Stimulated activated CD4-positive, alpha-beta T cell treated with anti-CD3 and anti-CD28 coated beads, Interleukin-1b, Interleukin-23, amount 100 ng/mL, for 48 hours (primary cell): Measurements from ENCODE around the gene KLHL33.
"Not testable (repeated sequence)": the region's sequence is repeated elsewhere in the genome, so short reads cannot be mapped to it uniquely, and the experiment has no call there.

Experiments
- DNase-seq: peaks from one replicate; pipeline ENCODE4 v3.0.0-alpha.2; 2020

Gene KLHL33

DNA sequence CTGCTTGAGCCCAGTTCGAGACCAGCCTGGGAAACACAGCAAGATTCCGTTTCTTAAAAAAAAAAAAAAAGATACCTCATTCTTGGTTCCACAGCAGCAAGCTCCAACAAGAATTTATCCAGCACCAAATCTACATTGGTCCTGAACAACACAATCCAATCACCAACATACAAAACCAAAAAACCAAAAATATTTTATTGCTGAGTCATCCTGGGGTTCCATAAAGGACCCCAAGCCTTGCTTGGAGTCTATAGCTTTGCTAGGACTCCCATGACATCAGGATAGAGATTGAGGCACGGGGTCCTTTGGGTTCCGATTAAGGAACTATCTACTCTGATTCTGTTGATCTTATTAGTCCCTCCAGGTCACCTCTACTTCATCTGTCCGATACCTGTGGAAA, 10.9 kb upstream of the KLHL33 start:
- DNase-seq = no peak

DNA sequence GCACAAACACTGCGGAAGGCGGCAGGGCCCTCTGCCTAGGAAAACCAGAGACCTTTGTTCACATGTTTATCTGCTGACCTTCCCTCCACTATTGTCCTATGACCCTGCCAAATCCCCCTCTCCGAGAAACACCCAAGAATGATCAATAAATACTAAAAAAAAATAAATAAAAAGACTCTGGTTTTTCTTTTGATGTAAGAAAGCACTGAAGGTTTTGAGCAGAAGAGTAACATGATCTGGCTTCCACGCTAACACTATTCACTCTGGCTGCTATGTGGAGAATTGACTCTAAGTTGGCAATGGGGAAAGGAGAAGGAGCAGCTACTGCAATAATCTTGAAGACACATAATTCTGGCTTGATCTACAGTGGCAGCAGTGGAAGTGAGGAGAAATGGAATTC, 7.7 kb upstream of the KLHL33 start:
- not testable (repeated sequence) for DNase-seq

DNA sequence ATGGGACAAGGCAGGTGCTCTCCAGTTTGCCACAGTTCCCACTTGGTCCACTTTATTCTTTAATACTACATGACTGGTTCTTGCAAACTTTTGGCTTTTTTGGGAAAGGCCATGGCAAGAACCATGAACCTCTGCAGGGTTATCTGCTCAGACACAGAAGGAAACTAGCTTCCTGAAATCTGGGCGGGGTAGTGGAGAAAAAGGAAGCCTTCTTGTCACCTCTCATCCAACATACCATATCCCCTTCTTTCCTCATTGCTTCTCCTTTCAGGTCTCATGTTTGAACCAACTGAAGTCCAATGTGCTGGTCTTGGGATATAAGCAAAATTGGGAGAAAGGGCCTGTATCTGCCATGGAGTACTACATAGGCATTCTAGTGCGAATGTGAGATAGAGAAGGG, 5.5 kb upstream of the KLHL33 start:
- no peak for DNase-seq

DNA sequence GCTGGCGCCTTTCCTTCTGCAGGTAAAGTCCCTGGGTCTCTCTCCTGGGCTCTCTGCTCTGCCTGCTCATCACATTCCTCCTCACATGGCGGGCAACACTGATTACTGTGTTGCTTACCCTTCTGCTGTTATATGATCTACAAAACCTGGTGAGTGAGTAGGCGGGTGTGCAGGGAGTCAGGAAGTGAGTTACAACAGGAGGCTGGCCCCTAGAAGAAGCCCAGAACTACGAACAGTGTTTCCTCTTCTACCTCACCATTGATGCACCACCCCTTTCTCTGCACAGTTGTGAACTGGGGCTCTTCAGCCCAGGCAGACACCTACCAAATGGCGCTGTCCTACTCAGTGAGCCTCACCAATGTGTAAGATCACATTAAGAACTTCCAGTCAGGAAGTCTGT, 4.9 kb upstream of the KLHL33 start:
- DNase-seq = peak; percentile 28

DNA sequence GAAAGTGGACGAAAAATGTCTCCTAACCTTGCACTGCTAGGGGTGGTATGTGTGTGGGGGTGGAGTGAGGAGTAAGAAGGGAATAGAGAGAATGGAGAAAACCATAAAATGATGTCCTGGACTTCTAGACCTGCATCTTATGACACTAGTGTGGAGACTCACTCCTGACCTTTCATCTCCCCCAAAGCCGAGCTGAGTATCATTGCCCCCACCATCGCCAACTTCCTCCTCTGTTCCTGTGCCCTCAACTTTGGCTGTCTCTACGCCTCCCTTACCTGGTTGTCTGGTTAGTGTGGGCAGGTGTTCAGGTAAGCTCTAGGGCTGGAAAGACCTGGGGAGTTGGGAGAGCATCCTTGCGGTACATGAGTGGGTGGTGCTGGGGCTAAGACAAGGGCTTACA, 4.5 kb upstream of the KLHL33 start:
- DNase-seq = no peak

DNA sequence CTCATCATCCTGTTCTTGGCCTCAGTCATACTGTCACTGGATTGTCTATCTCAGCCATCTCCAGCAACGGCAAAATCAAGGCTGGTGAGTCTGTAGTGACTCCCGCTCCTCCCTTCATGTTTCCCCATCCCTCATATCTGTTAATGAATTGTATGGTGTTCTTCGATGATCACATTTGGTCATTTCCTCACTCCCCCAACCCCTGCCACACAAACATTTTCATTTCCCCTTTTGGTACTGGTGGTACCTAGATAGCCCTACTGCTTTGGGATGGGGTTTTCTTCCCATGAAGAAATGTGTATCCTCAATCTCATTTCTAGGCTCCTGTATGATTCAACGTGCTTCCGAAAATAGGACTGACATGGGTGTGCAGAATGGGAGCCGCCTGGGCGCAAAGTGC, 2.7 kb upstream of the KLHL33 start:
- no peak for DNase-seq

DNA sequence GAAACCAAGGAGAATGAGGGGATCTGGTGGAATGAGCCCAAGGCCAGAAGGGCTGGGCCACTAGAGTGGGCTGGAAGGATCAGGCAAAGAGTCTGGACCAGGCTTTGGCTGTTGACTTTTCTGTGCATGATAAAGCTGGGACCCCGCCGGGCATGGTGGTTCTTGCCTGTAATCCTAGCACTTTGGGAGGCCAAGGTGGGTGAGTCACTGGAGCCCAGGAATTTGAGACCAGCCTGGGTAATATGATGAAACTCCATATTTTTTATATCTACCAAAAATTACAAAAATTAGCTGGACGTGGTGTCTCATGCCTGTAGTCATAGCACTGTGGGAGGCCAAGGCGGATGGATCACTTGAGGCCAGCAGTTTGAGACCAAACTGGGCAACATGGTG, 393 bp upstream of the KLHL33 start:
- no peak for DNase-seq

DNA sequence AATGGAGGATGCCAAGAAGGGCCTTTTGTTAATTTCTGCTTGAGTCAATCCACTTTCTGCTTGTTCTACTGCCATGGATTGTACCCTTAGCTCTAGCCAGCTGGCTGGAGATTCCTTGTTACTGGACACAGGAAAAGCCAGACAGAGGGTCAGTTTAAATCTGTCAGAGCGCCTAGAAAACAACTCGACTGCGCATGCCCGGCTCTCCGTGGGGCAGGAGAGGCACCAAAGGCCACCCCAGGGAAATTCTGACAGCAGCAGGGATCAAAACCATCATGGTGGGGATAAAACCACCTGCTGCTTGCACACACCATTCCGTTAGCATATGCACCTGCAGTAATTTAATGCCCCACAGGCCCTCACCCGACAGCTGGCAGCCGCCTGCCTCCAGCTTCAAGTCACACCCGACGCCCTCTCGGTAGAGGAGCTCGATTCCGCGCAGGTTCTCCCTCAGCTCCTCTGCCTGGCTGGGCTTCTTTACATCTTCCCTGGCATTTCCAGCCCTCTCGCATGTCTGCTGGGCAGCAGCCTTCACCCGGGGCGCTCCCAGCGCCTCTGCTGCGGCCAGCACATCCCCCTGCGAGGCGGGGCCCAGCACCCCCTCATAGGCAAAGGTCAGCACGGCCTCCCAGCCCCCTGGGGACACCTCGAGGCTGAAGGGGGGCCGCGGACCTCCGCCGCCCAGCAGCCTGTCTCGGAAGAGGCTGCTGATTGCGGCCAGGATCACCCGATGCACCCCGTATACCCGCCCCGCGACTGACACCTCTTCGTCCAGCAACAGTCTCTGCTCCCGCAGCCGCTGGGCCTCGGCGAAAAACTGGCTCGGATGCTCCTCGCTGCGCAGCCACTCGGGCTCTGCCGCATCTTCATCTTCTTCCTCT, 1.0 kb downstream of the KLHL33 start:
- DNase-seq = no peak

DNA sequence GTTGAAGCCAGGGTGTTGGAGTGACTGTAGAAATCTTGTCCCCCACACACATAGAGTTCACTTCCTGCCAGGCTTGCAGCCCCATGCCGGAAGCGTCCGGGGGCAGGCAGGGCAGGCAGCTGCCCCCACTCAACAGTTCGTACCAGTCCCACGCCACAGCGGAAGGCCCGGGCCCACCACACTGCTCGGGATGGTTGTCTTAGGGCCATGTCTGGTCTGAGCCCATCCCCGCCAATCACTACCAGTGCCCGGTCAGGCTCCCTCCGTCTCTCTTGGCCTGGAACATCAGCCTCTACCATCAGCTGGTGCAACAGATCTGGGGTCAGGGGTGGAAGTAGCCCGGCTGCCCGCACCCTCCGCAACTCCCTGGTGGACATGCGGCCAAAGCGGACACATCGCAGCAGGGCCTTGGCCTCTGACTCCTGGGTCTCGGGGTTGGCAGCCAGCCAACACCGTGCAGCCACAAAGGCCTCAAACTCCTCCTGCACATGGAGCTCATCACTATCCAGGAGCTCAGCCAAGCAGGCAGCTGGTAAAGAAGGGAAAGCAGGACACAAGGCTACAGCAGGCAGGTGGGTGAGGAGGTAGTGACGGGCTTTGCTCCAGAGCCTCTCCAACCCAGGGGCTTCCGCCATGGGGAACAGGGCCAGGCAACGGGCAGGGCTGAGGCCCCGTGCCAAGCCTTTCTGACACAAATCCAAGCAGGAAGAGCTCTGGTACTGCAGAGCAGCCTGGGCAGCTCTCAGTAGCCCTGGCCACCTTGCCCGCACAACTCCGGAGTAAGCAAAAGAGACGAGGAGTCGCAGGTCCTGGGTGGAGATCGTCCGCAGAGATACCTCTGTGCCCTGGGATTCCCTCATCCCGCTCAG, 5.9 kb downstream of the KLHL33 start:
- DNase-seq = no peak

DNA sequence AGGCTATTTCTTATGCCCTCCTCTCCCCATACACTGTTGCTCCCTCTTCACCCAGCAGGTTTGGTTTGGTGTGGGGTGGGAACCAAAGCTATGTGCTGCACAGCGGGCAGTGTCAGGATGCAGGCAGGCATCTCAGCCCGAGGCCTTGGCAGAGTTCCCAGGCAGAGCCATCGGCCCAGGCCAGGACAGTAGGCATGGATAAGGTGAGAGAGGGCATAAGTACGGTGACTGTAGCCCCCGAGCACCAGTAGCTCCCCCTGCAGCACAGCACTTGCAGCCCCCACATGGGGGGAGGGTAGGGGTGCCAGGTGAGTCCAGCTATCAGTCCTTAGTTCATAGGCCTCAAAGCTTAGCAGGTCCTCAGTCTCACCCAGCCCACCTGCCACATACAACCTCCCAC, 7.2 kb downstream of the KLHL33 start:
- DNase-seq = no peak

DNA sequence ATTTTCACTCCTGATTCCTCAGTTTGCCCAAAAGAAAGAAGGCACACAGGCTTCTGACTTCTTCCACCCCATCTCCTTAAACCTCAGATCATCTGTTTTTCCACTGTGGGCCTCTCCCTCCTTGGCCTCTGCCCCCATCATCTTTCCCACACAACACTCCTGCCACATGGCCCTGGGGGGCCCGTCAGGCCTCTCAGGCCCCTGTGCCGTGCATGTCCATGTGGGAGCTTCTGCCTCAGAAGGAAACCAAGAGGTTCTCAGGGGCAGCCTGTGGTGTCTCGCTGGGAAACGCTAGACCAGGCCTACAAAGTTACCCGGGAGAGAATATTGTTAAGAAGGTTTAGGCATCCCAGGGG, 8.0 kb downstream of the KLHL33 start:
- no peak for DNase-seq

DNA sequence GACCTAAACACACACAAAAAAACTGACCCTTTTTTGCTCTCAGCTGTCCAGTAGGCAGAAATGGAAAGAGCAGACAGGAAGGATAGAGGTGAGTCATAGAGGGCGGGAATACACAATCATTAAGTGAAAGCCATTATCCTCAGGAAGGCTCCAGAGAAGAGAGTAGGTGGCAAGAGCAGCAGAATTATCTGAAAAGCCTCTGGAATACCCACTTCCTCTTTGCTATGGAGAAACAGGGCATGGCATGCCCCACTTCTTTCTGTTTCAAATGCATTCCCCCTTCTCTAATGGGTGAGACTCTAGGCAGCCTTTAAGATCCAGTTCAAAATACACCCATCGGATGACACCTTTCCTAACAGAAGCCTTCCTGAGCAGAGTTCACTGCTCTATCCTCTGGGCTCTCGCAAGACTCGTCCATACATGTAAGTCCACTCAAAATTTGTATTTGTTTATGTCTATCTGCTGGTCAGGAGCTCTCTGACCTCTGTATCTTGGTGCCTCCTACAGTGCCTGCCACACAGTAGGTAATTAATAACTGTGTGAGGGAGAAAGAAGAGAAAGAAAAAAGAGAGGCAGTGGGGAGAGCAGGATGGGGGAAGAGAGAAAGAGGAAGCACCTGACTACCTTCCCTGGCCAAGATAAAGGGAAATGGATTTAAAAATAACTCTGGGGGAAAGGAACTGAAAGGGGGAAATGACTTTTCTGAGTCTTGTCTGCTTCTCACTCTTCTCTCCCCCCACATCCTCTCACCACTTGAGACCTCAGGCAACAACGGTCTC, 8.5 kb downstream of the KLHL33 start:
- DNase-seq = no peak

DNA sequence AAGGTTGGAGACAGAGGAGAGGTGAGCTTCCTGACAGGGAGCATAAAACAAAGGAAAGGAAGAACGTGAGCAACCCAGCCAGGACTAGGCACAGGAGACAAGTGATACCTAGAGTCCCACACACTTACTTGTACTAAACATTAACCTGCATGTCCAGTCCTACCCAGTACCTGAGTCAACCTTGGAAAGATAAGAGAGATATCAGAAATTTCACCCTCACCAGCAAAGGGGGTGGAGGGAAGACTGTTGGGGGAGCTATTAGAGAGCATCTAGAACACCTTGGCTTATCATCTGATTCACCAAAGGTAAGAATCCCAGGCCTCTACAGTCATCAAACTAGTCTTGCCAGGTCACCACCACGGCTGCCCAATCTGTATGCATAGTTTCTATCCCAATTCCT, 11.1 kb downstream of the KLHL33 start:
- no peak for DNase-seq

DNA sequence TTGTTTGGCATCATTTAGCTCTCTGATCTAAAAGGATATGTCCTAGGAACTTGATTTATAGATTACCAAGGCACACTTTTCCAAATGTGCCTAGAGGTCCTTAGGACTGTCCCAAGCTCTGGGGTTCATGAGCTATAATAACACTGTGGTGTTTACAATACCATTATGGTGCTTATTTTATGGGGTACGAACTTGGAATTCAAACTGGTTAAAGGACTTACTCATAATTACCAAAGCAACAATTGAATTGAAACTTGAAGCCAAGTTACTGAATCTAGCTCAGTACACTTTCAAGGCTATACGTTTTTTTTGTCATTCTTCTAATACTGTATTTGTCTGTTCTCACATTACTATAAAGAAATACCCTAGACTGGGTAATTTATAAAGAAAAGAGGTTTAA, 13.1 kb downstream of the KLHL33 start:
- DNase-seq = no peak

DNA sequence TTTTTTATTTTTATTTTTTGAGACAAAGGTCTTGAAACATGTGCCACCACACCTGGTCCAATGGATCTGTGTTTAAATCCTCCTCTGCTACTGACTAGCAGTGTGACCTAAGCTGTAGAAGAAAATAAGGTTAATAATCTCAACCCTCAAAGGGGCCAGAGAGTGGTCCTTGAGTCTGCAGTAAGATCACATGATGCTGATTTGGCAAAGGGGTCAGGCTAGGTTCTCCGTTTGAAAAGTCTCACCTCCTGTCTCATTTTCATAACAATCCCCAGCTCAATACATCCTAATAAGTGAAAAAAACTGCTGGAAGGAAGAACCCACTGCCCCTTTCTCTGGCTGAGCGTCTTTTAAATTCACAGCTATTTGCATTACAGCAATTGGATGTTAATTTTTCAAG, 14.7 kb downstream of the KLHL33 start:
- no peak for DNase-seq

DNA sequence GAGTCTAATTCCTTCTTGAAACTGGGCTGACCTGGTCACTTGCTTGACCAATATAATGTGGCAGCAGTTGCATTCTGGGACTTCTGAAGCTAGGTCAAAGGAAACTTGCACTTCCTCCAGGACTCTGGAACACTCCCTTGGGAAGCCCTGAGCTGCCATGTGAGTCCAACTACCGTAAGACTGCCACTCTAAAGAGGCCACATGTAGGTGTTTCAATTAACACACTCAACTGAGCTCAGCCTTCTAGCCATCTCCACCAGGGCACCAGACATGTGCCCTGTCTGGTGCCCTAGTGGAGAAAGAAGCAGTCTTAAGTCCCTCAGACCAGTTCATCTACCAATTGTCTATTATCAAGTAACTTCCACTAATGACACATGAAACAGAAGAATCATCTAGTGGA, 16.5 kb downstream of the KLHL33 start:
- DNase-seq = no peak

DNA sequence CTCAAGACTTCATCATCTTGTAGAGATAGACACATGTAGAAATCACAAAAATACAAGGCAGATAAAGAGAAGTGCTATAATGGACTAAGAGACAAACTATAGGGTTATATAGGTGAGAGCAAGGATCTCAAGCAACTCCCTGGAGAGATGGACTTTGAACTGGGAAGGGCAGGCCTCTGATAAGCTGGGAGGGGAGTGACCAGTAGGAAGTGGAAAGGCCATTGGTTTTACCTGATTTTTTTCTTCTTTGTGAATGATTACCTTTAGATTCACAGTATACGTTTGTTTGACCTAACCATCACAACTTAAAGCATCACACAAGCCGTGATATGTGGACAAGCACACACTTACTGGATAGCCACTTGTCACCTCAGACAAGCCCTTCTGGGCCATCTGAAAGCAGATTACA, 17.5 kb downstream of the KLHL33 start:
- DNase-seq = no peak

DNA sequence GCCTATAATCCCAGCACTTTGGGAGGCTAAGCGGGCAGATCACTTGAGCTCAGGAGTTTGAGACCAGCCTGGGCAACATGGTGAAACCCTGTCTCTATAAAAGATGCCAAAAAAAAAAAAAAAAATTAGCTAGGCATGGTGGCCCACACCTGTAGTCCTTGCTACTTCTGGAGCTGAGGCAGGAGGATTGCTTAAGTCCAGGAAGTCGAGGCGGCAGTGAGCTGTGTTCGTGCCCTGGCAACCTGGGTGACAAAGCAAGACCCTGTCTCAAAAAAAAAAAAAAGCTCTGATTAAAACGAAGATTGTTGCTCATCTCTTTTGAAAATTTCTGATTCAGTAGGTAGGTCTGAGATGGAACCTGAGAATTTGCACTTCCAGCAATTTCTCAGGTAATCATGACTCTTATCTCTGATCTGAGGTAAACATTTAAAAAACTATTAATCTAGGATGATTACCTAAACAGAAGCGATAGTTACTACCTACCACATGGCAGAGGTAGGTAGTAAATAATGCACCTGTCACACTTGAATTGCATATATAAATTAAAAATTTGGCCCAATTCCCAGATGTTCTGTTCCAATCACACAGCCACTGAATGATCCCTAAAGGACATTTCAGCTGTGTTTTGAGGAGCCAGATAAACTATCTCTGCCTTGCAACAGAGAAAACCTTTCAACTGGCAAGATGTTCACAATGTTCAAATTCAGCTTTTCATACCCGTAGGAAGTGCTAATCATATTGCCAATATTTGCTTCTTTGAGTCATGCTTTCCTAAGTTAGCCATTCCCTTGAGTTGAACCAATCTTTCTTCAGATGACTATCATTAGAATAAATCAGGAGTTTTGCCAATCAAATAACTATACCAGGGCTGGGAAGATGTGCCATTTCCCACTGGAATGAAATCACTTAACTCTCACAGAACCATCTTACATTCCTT, 18.4 kb downstream of the KLHL33 start:
- DNase-seq = no peak

DNA sequence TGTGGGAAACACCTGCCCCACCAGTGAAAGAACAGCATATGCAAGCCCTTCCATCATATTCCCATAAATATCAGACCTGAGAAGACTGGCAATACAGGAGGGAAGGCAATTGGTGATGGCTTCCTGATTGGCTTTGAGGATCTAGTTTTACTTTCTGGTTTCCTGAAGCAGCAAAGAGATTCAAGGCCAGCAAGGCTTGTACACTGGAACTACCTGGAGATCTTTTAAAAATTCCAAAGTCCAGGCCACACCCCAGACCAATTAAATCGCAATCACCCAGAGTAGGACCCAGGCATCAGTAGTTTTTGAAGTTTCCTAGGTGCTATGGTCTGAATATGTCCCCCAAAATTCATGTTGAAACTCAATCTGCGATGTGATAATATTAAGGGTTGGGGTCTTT, 19.7 kb downstream of the KLHL33 start:
- no peak for DNase-seq

DNA sequence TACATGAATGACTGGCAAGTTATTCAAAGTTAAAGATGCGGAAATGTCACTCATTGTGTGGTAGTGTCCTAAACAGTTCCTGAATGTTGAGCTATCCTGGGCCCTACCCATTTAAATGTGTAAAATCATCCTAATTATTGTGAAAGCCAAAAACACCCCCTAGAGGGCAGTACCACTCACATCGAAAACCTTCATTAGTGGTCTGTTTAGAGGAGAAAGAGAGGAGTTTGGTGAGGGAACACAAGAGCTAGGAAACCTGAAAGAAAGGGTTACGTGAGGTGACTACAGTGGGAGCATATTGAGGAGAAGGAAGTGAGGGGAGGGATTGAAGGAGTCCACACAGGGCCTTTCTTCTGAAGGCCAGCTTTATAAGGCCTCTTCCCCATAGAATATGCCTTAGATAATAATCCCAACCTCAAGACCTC, 20.2 kb downstream of the KLHL33 start:
- peak; percentile 10 for DNase-seq

DNA sequence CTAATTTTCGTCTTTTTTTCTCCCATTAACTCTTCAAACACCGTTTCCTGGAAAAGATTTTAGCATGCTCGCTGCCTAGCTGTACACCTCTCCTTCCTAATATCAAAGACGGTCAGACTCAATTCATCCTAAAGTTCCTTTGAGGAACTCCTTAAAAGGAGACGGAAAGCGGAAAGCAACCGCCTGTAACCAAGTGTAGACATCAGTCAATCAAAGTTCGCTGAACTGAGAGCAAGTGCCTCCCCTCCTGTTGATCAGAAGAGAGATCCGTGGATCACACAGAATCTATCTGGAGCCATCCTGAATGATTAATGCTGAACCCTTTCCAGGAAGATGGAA, 22.3 kb downstream of the KLHL33 start:
- no peak for DNase-seq
